Hippocampal formation (tissue), 2 donors: ENCODE results near the gene CFAP97D1.
A peak's percentile ranks its signal among the peaks of the same experiment; 100 is the strongest.

Source experiments
- DNase-seq, 2 donors: peaks; one replicate each; lab custom pipeline; 2025; lab: John Stamatoyannopoulos, UW

The CFAP97D1 gene

DNA sequence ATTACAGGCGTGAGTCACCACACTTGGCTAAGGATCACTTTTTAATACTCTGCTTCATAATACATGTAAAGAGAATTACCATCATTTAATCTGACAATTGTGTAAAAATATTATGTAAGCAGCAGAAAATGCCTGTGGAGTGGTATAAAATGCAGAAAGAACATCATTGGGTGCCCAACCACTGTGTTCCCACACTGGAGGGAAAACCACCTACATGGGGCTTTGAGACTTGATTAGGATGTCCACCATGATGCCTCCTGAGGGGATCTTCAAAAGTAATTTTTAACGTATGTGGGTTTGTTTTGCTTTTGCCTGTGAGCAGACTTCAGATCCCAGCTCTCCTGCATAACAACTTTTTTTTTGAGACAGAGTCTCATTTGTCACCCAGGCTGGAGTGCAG lies 18.8 kb downstream of the CFAP97D1 start:
- DNase-seq: no peak

DNA sequence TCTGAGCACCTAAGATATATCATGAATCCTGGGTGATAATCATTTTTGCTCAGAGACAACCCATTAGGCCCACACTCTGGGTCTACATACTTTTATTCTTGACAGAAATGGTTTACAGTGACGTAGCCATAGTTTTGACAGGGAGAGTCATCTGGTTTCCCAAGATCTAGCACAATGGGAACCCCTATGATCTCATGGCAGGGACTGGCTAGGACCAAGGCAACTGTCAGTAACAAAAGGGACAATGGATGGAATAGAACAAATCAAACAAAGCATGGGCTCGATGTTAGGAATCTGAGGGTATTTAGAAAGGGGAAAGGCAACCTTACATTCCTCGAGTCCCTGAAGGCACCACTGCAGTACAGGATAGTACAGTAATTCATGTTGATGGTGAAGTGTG lies 20.5 kb downstream of the CFAP97D1 start:
- peak in 1 of 2 donors; percentile 45 for DNase-seq

DNA sequence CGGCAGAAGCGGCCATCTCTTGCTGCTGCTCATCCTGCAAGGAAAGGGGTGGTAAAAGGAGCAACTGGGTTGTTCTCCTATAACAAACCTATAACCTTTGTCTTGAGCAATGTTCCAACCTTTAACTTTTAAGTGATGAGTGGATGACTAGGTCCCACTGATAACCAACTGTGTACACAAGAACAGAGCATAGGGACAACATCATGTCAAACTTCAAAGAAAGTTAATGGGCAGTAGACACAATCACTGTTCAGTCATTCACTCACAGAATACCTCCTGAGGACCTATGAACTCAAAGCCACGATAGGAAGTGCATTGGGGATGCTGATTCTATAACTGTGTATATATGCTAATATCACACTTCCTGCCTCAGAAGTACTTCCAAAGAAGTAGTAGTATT lies 21.6 kb downstream of the CFAP97D1 start:
- no peak for DNase-seq

DNA sequence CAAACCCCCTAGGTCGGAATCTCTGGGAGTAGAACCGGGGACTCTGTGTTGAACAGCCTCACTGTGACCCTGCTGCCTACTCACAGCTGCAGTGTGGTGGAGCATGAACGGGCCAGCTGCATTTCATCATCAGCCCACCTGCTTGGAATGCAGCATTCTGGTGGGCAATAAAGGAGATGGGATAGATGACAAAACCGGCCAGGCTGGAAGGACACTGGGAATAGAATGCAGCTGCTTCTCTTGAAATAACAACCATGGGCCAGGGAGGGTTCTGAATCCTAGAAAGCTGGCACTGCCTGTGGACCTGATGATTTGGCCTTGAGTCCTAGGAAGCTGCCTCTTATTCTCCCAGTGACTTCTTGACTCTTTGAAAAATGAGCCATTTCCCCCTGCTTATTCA lies 23.5 kb downstream of the CFAP97D1 start:
- no peak for DNase-seq

DNA sequence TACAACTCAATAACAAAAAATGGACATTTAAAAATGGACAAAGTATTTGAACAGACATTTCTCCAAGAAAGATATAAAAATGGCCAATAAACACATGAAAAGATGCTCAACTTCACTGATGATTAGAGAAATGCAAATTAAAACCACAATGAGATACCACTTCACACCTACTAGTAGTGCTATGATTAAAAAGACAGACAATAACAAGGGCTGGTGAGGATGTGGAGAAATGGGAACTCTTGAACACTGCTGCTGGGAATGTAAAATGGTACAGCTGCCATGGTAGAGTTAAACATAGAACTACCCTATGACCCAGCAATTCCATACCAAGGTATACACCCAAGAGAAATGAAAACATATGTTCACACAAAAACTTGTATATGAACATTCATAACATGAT lies 24.9 kb downstream of the CFAP97D1 start:
- DNase-seq: no peak

DNA sequence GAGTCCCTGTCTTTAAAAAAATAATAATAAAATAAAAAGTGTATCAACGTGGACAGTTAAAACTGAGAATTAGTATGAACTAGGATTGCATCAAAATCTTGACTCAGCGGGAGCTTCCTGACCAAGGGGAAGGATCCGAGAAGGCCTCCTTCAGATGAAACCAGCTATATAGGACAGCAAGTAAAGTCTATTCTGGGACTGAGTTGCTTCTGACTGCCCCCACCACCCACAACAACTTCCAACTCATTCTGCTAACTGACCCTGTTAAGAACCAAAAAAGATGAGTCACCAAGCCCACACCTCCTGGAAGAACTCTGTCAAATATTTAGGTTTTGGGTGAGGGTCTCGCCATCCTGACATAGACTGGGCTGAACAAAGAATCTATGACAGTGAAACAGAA lies 27.8 kb downstream of the CFAP97D1 start:
- DNase-seq: no peak

DNA sequence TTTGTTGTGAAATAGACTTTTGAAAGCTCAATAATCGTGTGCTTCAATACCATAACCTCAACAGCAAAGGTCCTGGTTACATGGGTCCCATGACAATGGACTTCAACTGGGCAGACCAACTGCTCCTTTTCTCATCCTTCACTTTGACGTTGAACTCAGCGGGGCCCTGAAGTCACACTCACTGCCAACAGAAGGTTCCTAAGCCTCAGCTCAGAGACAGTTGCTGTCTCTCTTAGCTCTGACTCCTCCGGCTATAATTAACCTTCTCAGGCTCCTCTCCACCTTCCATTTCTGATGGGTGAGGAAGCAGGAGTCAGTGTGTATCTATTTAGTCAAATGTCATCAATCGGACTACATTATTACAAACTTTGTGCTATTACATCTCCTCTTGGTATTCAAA lies 28.9 kb downstream of the CFAP97D1 start:
- DNase-seq: no peak

DNA sequence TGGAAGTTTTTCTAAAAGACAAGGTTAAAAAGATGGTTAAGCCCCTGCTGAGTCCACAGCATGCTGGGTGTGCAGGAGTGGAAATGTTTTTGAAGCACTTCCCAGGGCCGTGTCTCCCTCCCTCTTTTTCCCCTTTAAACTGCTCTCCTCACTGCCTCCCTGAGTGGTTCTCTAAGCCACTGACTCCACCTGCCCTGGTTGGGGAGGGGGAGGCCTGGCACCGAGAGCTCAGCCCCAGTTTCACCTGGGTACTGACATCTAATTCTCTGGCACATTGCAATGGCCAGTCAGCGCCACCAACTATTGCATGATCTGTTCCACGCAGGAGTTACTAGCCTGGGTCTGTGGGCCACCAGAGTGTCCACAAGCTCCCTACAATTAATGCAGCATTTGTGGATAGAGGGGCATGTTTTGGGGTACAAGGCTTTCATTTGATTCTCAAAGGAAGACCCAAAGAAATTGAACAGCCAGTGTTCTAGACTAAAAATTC lies 30.0 kb downstream of the CFAP97D1 start:
- DNase-seq: no peak

DNA sequence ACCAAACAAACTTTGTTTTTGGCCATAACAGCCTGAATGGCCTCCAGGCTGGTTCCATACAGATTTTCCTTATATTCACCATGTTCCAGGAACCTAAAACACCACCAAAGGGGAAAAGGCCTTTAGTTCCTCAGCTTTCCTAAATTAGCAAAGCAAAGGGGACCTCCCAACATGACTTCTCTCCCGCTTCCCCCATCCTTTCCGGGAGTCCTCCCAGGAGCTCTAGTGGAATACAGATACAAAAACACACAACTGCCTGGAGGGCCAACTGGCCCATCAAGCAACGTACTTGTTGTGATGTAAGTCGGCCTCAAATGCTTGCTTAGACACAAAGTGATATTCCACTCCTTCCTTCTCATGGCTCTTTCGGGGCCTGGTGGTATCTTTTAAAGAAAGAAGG lies 30.6 kb downstream of the CFAP97D1 start:
- no peak for DNase-seq

DNA sequence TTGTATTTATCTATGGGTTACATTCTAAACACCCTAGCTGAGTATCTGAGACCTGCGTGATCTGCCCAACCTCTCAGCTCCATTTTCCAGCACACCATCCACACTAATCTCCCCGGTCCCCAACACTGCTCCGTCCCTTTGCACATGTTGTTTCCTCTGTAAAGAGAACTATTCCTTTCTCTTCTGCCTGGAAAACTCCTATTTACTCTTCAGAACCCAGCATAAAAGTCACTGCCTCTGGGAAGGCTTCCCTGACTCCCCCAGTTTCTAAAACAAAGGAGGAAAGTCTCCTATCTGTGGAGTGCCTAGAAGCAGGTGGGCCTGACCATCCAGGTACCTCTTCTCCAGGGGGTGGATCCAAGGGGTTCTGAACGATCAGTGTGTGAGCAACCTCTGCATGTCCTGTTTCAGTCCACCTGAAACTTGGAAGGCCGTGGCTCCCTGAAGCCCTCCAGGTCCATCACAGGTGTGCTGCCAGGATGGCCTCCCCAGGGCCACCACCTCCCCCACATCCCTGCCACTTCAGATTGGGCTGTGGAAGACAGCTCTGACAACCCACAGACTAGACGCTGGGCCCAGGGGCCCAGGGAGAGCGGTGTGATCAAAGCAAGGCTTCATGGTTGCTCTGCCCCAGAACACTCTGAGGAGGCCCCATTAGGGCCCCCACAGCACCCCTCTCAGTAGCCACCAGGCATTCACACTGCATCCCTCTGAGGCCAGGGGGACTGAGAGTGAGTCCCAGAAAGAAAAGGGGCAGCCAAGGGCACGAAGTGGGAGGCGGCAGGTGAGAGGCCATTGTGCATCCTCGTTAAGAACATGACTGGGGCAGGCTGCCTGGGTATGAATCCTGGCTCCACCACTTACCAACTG lies 32.4 kb downstream of the CFAP97D1 start:
- no peak for DNase-seq

DNA sequence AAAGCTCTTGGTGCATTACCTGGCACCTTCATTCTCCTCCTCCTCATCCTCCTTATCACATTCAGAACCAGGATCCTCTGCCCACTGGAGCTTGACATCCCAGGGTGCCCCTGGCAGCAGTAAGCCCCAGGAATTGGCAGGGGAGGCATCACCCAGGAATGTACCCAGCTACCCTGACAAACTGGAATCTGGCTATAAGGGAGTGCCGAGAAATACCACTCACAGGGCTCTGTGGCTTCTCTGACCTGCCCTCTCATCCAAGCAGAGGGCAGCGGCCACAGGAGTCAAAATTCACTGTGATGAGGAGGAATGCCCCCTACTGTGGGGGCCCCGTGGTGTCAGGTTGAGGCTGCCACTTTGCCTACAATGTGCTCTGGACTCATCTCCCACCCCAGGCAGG lies 33.2 kb downstream of the CFAP97D1 start:
- DNase-seq: no peak

DNA sequence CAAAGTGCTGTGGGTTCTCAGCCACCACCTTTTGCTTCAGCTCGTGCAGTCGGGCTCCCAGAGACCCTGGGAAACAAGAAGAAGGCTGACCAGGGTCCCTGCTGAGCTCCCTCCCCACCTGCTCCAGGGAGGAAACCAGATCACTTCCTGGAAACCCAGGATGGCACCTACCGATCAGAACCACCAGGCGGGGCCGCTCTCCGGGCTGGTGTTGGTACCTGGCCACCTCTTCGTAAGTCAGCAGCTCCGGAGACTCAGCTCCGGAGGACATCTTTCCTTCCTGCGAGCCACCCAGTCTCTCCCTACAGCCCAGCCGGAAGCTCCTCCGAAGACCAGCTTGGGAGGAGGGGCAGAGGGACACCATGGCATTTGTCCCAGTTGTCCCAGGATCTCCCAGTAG lies 33.8 kb downstream of the CFAP97D1 start:
- no peak for DNase-seq

DNA sequence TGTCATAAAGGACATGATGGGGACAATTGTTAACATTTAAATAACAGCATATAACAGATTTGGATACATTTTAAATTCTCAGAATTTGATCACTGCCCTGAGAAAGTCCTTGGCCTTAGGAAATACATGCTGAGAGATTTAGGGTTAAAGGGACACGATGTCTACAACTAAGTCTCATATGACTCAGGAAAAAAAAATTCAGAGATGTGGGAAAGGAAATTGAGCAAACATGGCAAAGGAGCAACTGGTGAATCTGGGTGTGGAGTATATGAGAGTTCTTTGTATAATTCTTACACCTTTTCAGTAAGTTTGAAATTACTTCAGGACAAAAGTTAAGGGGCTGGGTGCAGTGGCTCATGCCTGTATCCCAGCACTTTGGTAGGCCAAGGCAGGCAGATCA lies 34.5 kb downstream of the CFAP97D1 start:
- DNase-seq: no peak

DNA sequence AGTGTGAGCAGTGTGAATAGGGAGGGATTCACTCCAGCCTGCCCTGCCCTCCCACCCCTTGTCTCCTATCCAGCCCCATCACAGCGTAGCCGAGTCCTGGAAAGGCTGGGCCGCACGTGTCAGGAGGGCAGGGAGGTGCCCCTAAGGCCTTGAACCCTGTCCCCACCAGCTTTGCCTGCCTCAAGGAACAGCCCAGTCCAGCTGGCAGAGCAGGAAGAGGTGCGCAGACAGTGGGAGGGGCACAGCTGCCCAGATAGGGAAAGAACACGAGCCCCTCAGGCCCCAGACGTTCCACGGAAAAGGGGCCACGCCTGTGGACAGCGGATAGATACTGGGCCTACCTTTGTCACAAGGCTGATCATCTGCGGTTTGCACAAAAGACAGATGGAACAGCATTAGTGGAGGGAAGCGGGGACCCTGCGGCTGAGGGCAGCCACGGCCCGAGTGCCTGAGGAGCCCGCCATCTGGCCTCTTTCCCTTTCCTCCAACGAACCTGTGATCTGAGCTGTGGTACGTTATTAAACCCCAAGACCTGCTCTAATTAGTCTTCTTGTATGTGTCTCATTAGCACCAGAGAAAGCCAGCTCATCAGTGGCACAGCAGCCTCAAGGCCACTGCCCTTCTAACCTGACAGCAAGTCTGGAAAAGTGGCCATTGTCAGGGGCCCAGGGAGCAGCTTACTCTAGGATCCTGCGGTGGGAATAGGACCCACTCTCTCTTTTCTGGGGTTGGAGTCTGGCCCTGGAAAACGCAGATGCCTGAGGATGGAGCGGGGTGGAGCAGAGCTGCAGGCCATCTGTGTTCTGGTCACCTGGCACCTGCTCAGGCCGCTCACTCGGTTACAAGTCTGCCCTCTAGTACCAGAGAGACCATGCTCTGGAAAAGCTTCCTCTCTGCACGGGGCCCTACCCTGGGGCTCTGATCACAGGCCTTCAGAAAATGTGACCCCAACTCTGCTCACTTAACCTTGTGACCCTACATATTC lies 36.4 kb downstream of the CFAP97D1 start:
- DNase-seq: no peak

DNA sequence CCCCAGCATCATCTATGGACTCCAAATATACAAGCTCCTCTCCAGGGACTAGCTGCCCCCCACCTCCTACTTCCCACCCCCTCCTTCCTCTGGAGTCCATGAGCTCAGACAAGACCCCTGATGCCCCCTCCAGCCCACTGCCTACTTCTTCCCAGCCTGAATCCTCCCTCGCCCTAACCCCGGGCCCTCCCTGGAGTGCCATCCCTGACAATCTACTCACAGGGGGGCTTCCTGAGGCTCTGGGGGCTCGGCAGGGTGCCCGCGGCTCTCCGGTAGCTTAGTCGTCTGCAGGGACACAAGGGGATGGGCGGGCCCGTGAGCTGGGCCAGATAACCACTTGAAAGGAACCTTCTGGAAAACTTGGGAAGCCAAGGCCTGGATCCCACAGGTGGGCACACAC lies 37.6 kb downstream of the CFAP97D1 start:
- no peak for DNase-seq

DNA sequence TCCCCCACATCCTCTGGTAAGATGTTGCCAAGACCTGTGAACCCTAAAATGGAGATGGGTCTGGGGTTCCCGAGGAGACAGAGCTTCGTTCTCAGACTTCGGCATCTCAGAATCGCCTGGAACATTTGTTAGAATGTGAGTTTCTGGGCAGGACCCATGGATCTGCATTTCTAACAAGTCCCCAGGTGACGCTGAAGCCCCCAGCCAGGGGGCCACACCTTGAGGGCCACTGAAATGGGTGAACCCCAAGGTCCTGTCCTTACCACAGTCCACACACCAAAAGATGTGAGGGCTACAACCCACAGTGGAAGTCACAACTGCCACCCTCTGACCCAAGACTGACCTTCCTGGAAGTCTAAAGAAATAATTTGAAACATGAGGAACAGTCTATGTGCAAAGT lies 38.7 kb downstream of the CFAP97D1 start:
- DNase-seq: no peak

DNA sequence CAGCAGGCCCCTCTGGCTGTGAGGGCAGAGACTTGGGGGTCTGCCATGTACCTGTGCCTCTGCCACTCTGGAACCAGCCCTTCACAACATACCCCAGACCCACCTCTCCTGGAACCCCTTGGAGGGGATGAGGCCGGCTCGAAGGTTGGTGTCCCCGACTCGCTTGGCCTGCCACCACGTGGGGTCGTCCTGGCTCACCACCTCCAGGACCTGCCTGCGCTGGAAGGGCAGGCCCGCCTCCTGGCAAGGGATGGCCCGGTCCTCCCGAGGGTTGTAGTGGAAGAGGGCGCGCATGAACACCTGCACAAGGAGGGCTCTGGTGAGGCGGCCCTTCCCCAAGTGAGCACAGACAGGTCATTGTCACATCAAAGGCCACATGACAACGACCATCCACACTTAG lies 40.5 kb downstream of the CFAP97D1 start:
- no peak for DNase-seq

DNA sequence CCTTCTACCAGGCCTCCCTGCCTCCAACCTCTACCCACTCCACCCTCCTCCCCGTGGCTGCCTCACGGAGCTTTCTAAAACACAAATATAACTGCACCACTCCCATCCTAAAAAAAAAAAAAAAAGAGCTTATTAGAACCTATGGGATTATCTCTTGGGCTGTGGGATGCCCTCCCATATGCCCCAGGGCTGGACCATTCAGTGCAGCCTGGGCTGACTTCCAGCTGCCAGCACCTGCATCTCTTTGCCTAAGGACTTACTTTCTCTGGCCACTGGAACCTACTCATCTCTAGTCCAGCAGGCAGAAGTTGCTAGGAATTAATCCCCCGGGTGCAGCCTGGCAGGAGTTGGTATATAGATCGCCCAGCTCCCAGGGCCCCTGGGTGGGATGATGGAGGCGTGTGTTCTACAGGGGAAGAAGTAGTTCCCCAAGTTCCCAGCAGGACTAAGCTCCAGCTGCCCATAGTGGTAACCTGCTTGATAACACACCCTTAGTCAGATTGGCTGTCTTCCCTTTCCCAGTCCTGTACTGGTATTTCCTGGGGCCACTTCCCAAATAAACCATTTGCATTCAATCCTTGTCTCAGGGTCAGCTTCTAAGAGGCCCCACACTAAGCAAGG lies 42.4 kb downstream of the CFAP97D1 start:
- no peak for DNase-seq

DNA sequence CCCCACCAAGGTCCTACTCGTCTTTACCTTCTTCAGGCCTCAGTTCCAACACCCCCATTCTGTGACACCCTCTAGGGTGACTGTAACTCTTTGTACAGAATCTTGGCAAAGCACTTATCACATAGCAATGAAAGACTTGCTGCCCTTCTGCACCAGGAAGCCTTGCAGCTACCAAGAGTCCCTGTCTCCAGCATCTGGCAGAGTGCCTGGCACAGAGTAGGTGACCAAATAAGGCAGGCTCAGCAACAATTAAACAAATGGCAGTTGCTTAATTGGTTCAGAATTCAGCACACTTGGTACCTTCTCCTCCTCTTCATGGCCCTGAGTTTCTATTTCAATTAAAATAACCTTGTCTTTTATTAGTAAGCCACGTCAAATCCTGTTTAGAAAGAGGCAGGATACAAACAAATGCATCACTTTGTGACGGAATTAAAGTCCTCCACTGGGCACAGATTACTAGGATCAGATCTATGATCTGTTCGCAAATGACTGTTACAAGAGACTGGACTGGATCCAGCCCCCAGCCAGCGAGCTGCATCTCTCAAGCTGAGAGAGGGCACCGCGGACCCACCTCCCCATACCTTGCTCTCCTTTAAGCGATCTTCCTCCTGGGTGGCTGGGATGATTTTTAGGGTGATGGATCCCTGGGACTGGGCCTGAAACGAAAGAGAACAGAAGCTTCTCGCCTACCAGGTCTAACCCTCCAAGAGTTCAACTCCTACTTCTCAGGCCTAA lies 43.3 kb downstream of the CFAP97D1 start:
- no peak for DNase-seq

DNA sequence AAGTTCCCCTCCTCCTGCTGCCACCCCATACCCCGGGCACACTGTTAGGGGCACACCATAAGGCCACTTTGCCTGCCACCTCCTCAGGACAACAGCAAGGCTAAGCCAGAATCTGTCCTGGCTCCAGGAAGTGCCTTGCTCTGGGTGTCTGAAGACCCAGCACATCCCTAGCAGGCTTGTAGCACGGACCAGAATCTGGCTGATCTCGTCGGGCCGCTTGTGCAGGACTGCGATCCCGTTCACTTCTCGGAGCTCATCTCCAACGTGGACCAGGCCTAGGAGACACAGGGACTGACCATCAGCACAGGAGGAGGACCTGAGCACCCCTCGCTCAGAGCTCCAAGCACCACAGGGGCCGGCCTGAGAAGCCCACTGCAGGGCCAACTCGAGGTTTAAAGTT lies 45.3 kb downstream of the CFAP97D1 start:
- DNase-seq: no peak

DNA sequence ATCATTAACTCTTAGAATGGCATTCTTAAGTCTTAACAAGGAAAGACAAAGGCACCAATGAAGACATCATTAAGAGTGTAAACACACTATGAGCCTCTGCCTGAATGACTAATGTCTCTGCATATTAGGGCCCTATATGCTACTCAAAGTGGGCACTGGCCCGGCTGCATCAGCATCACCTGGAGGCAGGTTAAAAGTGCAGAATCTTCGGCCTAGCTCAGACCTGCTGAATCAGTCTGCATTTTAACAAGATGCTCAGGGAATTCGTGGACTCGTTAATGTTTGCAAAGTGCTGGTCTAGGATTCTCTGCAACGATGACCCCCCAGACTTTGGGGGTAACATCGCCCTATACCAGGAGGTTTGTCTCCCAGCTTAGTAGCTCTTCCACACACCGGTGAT lies 46.0 kb downstream of the CFAP97D1 start:
- DNase-seq: no peak

DNA sequence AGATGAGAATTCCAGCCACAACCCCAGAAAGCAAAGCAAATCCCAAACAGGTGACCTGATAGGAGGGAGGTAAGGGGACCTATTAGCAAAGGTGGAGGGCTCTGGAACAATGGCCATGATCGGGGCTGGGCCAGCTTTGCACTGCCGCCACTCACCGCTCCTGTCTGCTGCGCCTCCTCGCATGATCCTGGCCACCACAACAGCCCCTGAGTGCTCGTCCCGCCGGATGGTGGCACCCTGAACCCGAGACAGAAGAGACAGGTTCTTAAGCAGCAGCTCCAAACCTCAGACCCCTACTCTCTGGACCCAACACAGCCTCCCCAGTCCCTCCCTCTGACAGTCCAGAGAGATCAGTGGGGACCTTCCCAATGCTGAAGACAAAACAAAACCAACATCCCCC lies 47.4 kb downstream of the CFAP97D1 start:
- no peak for DNase-seq
